Smooth muscle cell of trachea (primary cell): ENCODE data around the gene TMEM14A. TPM values are rescaled to one million over a fixed set of nuclear protein-coding genes. Genes with fewer than 3 reads are reported as not detected.

Source experiments
- total RNA-seq: library from RNA; depleted of rRNA; stranded (reverse); fragments of >200 nt; gene quantifications from 2 replicates; pipeline ENCODE4 v1.2.1, GENCODE V29; 2014

Gene TMEM14A, protein sequence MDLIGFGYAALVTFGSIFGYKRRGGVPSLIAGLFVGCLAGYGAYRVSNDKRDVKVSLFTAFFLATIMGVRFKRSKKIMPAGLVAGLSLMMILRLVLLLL
- 31.9 and 50.0 TPM in 2 replicates for total RNA-seq

GRCh38 chr6:52670502-52671409 is at the start of gene TMEM14A:
TMEM14A (plus strand) TSS chr6:52671113; CDS start chr6:52677103, 5,990 bp downstream.

Other genes with a start within 250 kb of the TMEM14A start
- gene TRAM2, start 94.1 kb upstream of the TMEM14A start, total RNA-seq = 78.5 and 113 TPM in 2 replicates
- gene GSTA2, start 92.4 kb downstream of the TMEM14A start, total RNA-seq = not detected in 2 replicates
- gene GSTA1, start 132.7 kb downstream of the TMEM14A start, total RNA-seq = not detected in 2 replicates
- gene GSTA5, start 169.7 kb downstream of the TMEM14A start, total RNA-seq = not detected in 2 replicates
- not detected in 2 replicates for gene GSTA3, start 238.6 kb downstream of the TMEM14A start, total RNA-seq